HepG2 (cell line): ENCODE data around the gene FAAP100. TPM values are rescaled to one million over a fixed set of nuclear protein-coding genes. Genes with fewer than 3 reads are reported as not detected.
A peak's percentile ranks its signal among the peaks of the same experiment; 100 is the strongest.

ENCODE experiments used
- AGO1 ChIP-seq: fragments of 200-400 bp; formaldehyde crosslinking; IDR thresholded peaks from 2 replicates; pipeline ENCODE4 v1.6.1; 2017; ENCODE audit warnings: mild to moderate bottlenecking, low read depth, low read length, moderate library complexity; ENCODE audit not compliant: poor library complexity, severe bottlenecking
- ARID5B ChIP-seq: IDR thresholded peaks from 2 replicates; pipeline ENCODE4 v1.4.0; 2020; ENCODE audit warnings: mild to moderate bottlenecking, missing genetic modification reagents
- ASH2L ChIP-seq: fragments of 300-600, 200-600 bp; sonication (generic); IDR thresholded peaks from 2 replicates; pipeline ENCODE4 v1.7.0; 2017; ENCODE audit warnings: low read depth, mild to moderate bottlenecking, moderate library complexity, mixed read lengths, low read length; ENCODE audit not compliant: insufficient read length
- KMT2A ChIP-seq: sonication (generic); formaldehyde crosslinking; IDR thresholded peaks from 2 replicates; pipeline ENCODE4 v1.4.0; 2020; ENCODE audit warnings: missing genetic modification reagents
- NFKB2 ChIP-seq: sonication (generic); formaldehyde crosslinking; IDR thresholded peaks from 2 replicates; pipeline ENCODE4 v1.4.0; 2020; ENCODE audit warnings: missing genetic modification reagents, borderline replicate concordance
- PTBP1 ChIP-seq: fragments of 200-400 bp; formaldehyde crosslinking; IDR thresholded peaks from 2 replicates; pipeline ENCODE4 v1.6.1; 2018; ENCODE audit warnings: low read length, low read depth; ENCODE audit not compliant: poor library complexity, severe bottlenecking
- RAD51 ChIP-seq: fragments of 450-650 bp; IDR thresholded peaks from 2 replicates; pipeline ENCODE4 v1.6.1; 2016; ENCODE audit warnings: borderline replicate concordance
- RBFOX2 ChIP-seq: fragments of 200-400 bp; formaldehyde crosslinking; IDR thresholded peaks from 2 replicates; pipeline ENCODE4 v1.6.1; 2017; ENCODE audit warnings: low read depth, mild to moderate bottlenecking, low read length
- REL ChIP-seq: sonication (generic); formaldehyde crosslinking; conservative IDR thresholded peaks from 2 replicates; pipeline ENCODE4 v1.8.0; 2022; ENCODE audit warnings: mild to moderate bottlenecking, missing genetic modification reagents, moderate library complexity
- SAFB2 ChIP-seq: sonication (generic); formaldehyde crosslinking; IDR thresholded peaks from 2 replicates; pipeline ENCODE4 v1.5.1; 2020; ENCODE audit warnings: missing genetic modification reagents, low read depth, mild to moderate bottlenecking, borderline replicate concordance
- SMAD1 ChIP-seq: sonication (generic); formaldehyde crosslinking; IDR thresholded peaks from 2 replicates; pipeline ENCODE4 v1.4.0; 2020; ENCODE audit warnings: missing genetic modification reagents, low read depth, mild to moderate bottlenecking, borderline replicate concordance
- SMAD3 ChIP-seq: sonication (generic); formaldehyde crosslinking; IDR thresholded peaks from 2 replicates; pipeline ENCODE4 v1.4.0; 2020; ENCODE audit warnings: missing genetic modification reagents
- TSC22D2 ChIP-seq: sonication (generic); formaldehyde crosslinking; IDR thresholded peaks from 2 replicates; pipeline ENCODE4 v1.5.1; 2020; ENCODE audit warnings: missing genetic modification reagents, mild to moderate bottlenecking, borderline replicate concordance
- ZFP36L1 ChIP-seq: sonication (generic); formaldehyde crosslinking; IDR thresholded peaks from 2 replicates; pipeline ENCODE4 v1.8.0; 2022; ENCODE audit warnings: mild to moderate bottlenecking, missing genetic modification reagents, moderate library complexity
- ZFP90 ChIP-seq: sonication (generic); formaldehyde crosslinking; IDR thresholded peaks from 2 replicates; pipeline ENCODE4 v1.8.0; 2022; ENCODE audit warnings: missing genetic modification reagents, mild to moderate bottlenecking, inconsistent platforms, borderline replicate concordance
- ZNF160 ChIP-seq: sonication (generic); formaldehyde crosslinking; IDR thresholded peaks from 2 replicates; pipeline ENCODE4 v1.8.0; 2022; ENCODE audit warnings: mild to moderate bottlenecking, inconsistent platforms, missing genetic modification reagents
- ZNF235 ChIP-seq: sonication (generic); formaldehyde crosslinking; IDR thresholded peaks from 2 replicates; pipeline ENCODE4 v1.8.1; 2023; ENCODE audit warnings: mild to moderate bottlenecking, missing genetic modification reagents, borderline replicate concordance
- ZNF501 ChIP-seq: sonication (generic); formaldehyde crosslinking; IDR thresholded peaks from 2 replicates; pipeline ENCODE4 v1.5.1; 2020; ENCODE audit warnings: mild to moderate bottlenecking, moderate library complexity, missing genetic modification reagents
- ZNF780A ChIP-seq: sonication (generic); formaldehyde crosslinking; IDR thresholded peaks from 2 replicates; pipeline ENCODE4 v1.8.0; 2022; ENCODE audit warnings: mild to moderate bottlenecking, missing genetic modification reagents, moderate library complexity
- polyA plus RNA-seq, 8 experiments: library from polyadenylated mRNA; depleted of rRNA in 3 of 8; stranded (reverse) in 7 of 8; unstranded in 1 of 8; fragments of >200 nt; fragmentation: Illumina TruSeq in 4 of 8; extraction: Trizol in 4 of 8; gene quantifications; 2 replicates each; pipeline versions ENCODE4 v1.2.1 to v1.2.3, GENCODE V29; 2011 to 2016; ENCODE audit warnings: low read depth in 4 of 8, missing spikeins in 1 of 8, mixed read lengths in 1 of 8; ENCODE audit not compliant: insufficient read depth in 1 of 8
- total RNA-seq, 5 experiments: library from RNA; depleted of rRNA; stranded (reverse); fragments of >200 nt; fragmentation: Illumina TruSeq; extraction: Trizol; gene quantifications; 2 replicates each; pipeline ENCODE4 v1.2.3, GENCODE V29; 2016; ENCODE audit warnings: low read depth in 1 of 5
- TF ChIP-seq, protein P1 (sequence below): sonication (generic); formaldehyde crosslinking; IDR thresholded peaks from 2 replicates; pipeline ENCODE4 v1.5.0; 2020; ENCODE audit warnings: mild to moderate bottlenecking, missing genetic modification reagents, borderline replicate concordance
- TF ChIP-seq, protein P2 (sequence below): sonication (generic); formaldehyde crosslinking; IDR thresholded peaks from 2 replicates; pipeline ENCODE4 v1.8.1; 2023; ENCODE audit warnings: missing genetic modification reagents, inconsistent platforms, borderline replicate concordance

Gene FAAP100
- total and polyA plus RNA-seq, 2 of the 13 experiments (the other 11 are each of a cell fraction or from before 2014, with no cell fraction given), result 7.6 to 20.8 TPM

DNA sequence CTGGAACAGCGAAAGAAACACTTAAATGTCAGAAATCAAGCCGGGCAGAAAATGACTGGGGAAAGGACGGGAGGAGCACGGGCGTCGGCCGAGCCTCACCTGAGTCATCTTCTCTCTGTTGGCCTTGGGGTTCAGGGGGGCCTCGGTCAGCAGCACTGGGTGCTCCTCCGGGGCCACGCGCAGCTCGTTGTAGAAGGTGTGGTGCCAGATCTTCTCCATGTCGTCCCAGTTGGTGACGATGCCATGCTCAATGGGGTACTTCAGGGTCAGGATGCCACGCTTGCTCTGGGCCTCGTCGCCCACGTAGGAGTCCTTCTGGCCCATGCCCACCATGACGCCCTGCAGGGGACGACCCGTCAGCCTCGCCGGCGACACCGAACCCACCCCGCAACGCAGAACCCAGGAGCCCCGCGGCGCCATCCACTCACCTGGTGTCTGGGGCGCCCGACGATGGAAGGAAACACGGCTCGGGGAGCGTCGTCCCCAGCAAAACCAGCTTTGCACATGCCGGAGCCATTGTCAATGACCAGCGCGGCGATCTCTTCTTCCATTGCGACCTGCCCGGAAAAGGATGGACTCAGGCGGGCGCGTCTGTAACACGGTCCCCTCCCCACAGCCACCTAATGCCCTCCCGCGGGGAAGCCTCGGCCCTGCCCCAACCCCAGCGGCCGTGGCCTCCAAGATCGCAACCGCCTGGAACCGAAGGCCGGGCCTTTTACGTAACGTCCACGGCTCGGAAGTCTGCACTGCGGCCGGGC, 40.2 kb downstream of the FAAP100 start (continued):
- TF ChIP-seq RAD51, result no peak
- TF ChIP-seq REL (CRISPR knock-in tag), result 0 out of 2 replicates have a peak, but pooled peaks have one; percentile 6
- TF ChIP-seq ZNF780A, result peak; percentile 87
- 0 out of 2 replicates have a peak, but pooled peaks have one; percentile 25 for TF ChIP-seq ZFP90 (CRISPR knock-in tag)
- peak; percentile 8; the same call in 1 of the 2 replicates for TF ChIP-seq ZNF235 (CRISPR knock-in tag)
- TF ChIP-seq ZFP36L1 (CRISPR knock-in tag), result 0 out of 2 replicates have a peak, but pooled peaks have one; percentile 17
- TF ChIP-seq, protein P1, sequence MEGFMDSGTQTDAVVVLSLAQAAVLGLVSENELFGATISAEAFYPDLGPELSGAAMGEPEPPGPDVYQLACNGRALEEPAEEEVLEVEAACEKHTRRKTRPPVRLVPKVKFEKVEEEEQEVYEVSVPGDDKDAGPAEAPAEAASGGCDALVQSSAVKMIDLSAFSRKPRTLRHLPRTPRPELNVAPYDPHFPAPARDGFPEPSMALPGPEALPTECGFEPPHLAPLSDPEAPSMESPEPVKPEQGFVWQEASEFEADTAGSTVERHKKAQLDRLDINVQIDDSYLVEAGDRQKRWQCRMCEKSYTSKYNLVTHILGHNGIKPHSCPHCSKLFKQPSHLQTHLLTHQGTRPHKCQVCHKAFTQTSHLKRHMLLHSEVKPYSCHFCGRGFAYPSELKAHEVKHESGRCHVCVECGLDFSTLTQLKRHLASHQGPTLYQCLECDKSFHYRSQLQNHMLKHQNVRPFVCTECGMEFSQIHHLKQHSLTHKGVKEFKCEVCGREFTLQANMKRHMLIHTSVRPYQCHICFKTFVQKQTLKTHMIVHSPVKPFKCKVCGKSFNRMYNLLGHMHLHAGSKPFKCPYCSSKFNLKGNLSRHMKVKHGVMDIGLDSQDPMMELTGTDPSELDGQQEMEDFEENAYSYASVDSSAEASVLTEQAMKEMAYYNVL (CRISPR knock-in tag), result 0 out of 2 replicates have a peak, but pooled peaks have one; percentile 46
- TF ChIP-seq, protein P2, sequence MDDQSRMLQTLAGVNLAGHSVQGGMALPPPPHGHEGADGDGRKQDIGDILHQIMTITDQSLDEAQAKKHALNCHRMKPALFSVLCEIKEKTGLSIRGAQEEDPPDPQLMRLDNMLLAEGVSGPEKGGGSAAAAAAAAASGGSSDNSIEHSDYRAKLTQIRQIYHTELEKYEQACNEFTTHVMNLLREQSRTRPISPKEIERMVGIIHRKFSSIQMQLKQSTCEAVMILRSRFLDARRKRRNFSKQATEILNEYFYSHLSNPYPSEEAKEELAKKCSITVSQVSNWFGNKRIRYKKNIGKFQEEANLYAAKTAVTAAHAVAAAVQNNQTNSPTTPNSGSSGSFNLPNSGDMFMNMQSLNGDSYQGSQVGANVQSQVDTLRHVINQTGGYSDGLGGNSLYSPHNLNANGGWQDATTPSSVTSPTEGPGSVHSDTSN (CRISPR knock-in tag), result 0 out of 2 replicates have a peak, but pooled peaks have one; percentile 22
- no peak for TF ChIP-seq TSC22D2 (CRISPR knock-in tag)
- peak; percentile 92 for TF ChIP-seq RBFOX2
- TF ChIP-seq NFKB2, result peak; percentile 57; the same call in 1 of the 2 replicates
- no peak for TF ChIP-seq SMAD3
- TF ChIP-seq ASH2L, result peak; percentile 63
- peak; percentile 7 for TF ChIP-seq AGO1
- TF ChIP-seq ARID5B, result 0 out of 2 replicates have a peak, but pooled peaks have one; percentile 1
- TF ChIP-seq SMAD1 (CRISPR knock-in tag), result peak; percentile 12; the same call in 1 of the 2 replicates
- 0 out of 2 replicates have a peak, but pooled peaks have one; percentile 22 for TF ChIP-seq KMT2A (CRISPR knock-in tag)
- peak; percentile 60; the same call in 1 of the 2 replicates for TF ChIP-seq ZNF160 (CRISPR knock-in tag)
- 0 out of 2 replicates have a peak, but pooled peaks have one; percentile 37 for TF ChIP-seq SAFB2 (CRISPR knock-in tag)
- TF ChIP-seq ZNF501 (CRISPR knock-in tag), result peak; percentile 32; the same call in 1 of the 2 replicates
- TF ChIP-seq PTBP1, result peak; percentile 25
